Smooth muscle cell (in vitro differentiated cells): Measurements from ENCODE around the gene ZNF835. TPM values are rescaled to one million over a fixed set of nuclear protein-coding genes. Genes with fewer than 3 reads are reported as not detected.

ENCODE experiments used
- DNase-seq: peaks from one replicate; lab custom pipeline; 2025; ENCODE audit not compliant: unreplicated experiment; lab: John Stamatoyannopoulos, UW
- H2AFZ ChIP-seq: fragments of 200-600 bp; sonication (generic); 2 replicates; pipeline ENCODE4 v1.6.0; 2016; ENCODE audit warnings: antibody characterized with exemption, low read depth, mild to moderate bottlenecking
- H3F3A ChIP-seq: fragments of 200-600 bp; sonication (generic); 2 replicates; pipeline ENCODE4 v1.6.0; 2017; ENCODE audit warnings: antibody characterized with exemption, low read depth
- H3K27ac ChIP-seq: fragments of 200-600 bp; sonication (generic); 2 replicates; pipeline ENCODE4 v1.5.1; 2016; ENCODE audit warnings: low read depth, mild to moderate bottlenecking
- H3K27me3 ChIP-seq: fragments of 200-600 bp; sonication (generic); 2 replicates; pipeline ENCODE4 v1.6.1; 2016; ENCODE audit warnings: low read depth, mild to moderate bottlenecking
- H3K36me3 ChIP-seq: fragments of 200-600 bp; sonication (generic); 2 replicates; pipeline ENCODE4 v1.5.1; 2016; ENCODE audit warnings: low read depth
- H3K4me1 ChIP-seq: fragments of 200-600 bp; sonication (generic); 2 replicates; pipeline ENCODE4 v1.5.1; 2016; ENCODE audit warnings: low read depth
- H3K4me2 ChIP-seq: fragments of 200-600 bp; sonication (generic); 2 replicates; pipeline ENCODE4 v1.6.0; 2016; ENCODE audit warnings: mild to moderate bottlenecking
- H3K4me3 ChIP-seq: fragments of 200-600 bp; sonication (generic); 2 replicates; pipeline ENCODE4 v1.5.1; 2016; ENCODE audit warnings: mild to moderate bottlenecking
- H3K79me2 ChIP-seq: fragments of 200-600 bp; sonication (generic); 2 replicates; pipeline ENCODE4 v1.6.0; 2016; ENCODE audit warnings: low read depth, mild to moderate bottlenecking
- H3K9ac ChIP-seq: fragments of 200-600 bp; sonication (generic); 2 replicates; pipeline ENCODE4 v1.6.0; 2016; ENCODE audit warnings: low read depth
- H3K9me3 ChIP-seq: fragments of 200-600 bp; sonication (generic); replicated peaks from 2 replicates; pipeline ENCODE4 v1.5.1; 2016; ENCODE audit warnings: low read depth
- H4K20me1 ChIP-seq: fragments of 200-600 bp; sonication (generic); 2 replicates; pipeline ENCODE4 v1.6.0; 2016; ENCODE audit warnings: low read depth
- WGBS: methylation state at CpG from one replicate; pipeline ENCODE4 v1.1.7; 2016; ENCODE audit warnings: low lambda C conversion rate; 5-methylcytosine and 5-hydroxymethylcytosine counted together
- polyA plus RNA-seq: library from polyadenylated mRNA; unstranded; fragments of >200 nt; fragmentation: Nextera tagmentation; extraction: Ambion mirVana; gene quantifications from 2 replicates; pipeline ENCODE4 v1.2.1, GENCODE V29; 2016
- total RNA-seq: library from RNA; depleted of rRNA; stranded (reverse); fragments of >200 nt; gene quantifications from 2 replicates; pipeline ENCODE4 v1.2.3, GENCODE V29; 2014
- TF ChIP-seq, protein P1 (sequence below): fragments of 200-600 bp; sonication (generic); IDR thresholded peaks from 2 replicates; pipeline ENCODE4 v1.5.1; 2017; ENCODE audit warnings: borderline replicate concordance, mild to moderate bottlenecking, antibody characterized with exemption; ENCODE audit not compliant: insufficient read depth, poor library complexity, severe bottlenecking

The ZNF835 gene
- total and polyA plus RNA-seq, 2 experiments from 2014 or later: not detected

DNA sequence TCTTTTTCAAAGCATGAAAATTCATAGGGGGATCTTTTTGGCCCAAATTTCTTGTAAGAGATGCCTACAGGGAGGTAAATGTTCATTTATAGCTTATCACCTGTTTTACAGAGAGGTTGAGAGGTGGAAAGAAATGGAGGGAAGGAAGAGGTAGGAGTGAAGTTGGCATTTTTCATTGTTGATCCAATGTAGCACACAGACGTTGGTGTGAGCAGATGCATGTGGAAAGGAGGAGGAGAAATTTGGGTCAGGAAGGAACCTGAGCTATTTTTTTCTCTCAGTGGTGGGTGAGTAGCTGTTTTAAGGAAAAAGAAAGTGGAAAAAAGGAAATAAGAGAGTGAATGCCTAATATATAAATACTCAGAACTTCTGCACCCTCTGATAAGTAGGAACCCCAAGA lies 38.5 kb downstream of the ZNF835 start:
- TF ChIP-seq, protein P1, sequence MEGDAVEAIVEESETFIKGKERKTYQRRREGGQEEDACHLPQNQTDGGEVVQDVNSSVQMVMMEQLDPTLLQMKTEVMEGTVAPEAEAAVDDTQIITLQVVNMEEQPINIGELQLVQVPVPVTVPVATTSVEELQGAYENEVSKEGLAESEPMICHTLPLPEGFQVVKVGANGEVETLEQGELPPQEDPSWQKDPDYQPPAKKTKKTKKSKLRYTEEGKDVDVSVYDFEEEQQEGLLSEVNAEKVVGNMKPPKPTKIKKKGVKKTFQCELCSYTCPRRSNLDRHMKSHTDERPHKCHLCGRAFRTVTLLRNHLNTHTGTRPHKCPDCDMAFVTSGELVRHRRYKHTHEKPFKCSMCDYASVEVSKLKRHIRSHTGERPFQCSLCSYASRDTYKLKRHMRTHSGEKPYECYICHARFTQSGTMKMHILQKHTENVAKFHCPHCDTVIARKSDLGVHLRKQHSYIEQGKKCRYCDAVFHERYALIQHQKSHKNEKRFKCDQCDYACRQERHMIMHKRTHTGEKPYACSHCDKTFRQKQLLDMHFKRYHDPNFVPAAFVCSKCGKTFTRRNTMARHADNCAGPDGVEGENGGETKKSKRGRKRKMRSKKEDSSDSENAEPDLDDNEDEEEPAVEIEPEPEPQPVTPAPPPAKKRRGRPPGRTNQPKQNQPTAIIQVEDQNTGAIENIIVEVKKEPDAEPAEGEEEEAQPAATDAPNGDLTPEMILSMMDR: no peak
- WGBS: 37% methylated on average over 1 of the region's 1 CpG

DNA sequence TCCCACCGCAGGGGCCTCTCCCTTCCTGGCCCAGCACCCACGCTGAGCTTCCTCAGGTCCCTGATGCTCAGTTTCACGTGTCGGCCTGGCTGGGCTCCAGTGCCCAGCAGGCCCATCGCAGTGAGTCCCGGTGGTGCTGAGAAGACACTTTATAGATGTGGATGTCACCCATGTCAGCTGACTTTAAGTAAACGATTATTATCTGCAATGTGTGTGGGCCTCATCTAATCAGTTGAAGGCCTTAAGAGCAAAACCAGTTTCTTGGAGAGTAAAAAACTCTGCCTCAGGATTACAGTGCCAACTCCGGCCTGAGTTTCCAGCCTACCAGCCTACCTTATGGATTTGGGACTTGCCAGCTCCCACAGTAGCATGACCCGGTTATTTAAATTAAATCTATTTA lies 45.8 kb downstream of the ZNF835 start:
- Histone ChIP-seq H3K79me2 (no peaks in the 10 kb centered on the region), H2AFZ (no peak overlapping the region), H3F3A (no peaks in the 10 kb centered on the region), H3K27me3 (no peaks in the 10 kb centered on the region), H3K4me2 (no peak overlapping the region), H3K4me3 (no peak overlapping the region), H3K9me3 (peaks cover 8% of the 10 kb centered on the region), H3K36me3 (peaks cover 15% of the 10 kb centered on the region), H3K9ac (no peak overlapping the region), H4K20me1 (no peaks in the 10 kb centered on the region), H3K4me1 (no peaks in the 10 kb centered on the region), H3K27ac (no peak overlapping the region)
- WGBS: 96% methylated on average over 9 of the region's 9 CpGs
- no peak for DNase-seq
- TF ChIP-seq, protein P1: no peak

More for the DNA sequence above, 38.5 kb downstream of the ZNF835 start:
- Histone ChIP-seq H3K36me3 (no peaks in the 10 kb centered on the region), H3K4me2 (no peak overlapping the region), H4K20me1 (no peaks in the 10 kb centered on the region), H3K4me1 (no peaks in the 10 kb centered on the region), H3F3A (no peaks in the 10 kb centered on the region), H3K27me3 (no peaks in the 10 kb centered on the region), H3K79me2 (no peaks in the 10 kb centered on the region), H3K27ac (no peak overlapping the region), H3K9ac (no peak overlapping the region), H3K4me3 (no peak overlapping the region), H2AFZ (no peak overlapping the region), H3K9me3 (peaks cover 6% of the 10 kb centered on the region)
- DNase-seq: no peak

DNA sequence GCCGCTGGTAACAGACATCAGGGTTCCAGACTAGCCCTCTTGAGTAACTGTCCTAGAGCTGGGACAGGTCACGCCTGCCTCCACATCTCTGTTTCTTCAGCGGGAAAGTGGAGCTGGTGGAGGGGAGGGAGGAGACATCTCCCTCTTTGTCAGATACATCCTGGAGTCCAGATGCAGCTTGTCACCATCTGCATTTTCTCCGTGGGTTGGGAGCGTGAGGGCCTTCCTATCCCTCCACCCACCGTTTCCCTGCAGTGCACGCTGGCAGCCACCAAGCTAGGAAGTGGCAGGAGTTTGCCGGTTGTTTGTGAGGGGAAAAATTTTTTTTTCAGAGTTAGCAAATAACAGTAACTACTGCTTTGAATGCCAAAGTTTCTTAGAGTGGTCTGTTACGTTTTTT lies 48.6 kb downstream of the ZNF835 start:
- Histone ChIP-seq H3K4me3 (no peak overlapping the region), H3K9ac (no peak overlapping the region), H3K79me2 (peaks cover 5% of the 10 kb centered on the region), H4K20me1 (no peaks in the 10 kb centered on the region), H3K27ac (no peak overlapping the region), H3F3A (no peaks in the 10 kb centered on the region), H3K4me1 (no peaks in the 10 kb centered on the region), H2AFZ (no peak overlapping the region), H3K36me3 (peaks cover 16% of the 10 kb centered on the region), H3K4me2 (no peak overlapping the region), H3K27me3 (no peaks in the 10 kb centered on the region), H3K9me3 (peaks cover 8% of the 10 kb centered on the region)
- TF ChIP-seq, protein P1: no peak
- 98% methylated on average over 9 of the region's 9 CpGs for WGBS
- no peak for DNase-seq

DNA sequence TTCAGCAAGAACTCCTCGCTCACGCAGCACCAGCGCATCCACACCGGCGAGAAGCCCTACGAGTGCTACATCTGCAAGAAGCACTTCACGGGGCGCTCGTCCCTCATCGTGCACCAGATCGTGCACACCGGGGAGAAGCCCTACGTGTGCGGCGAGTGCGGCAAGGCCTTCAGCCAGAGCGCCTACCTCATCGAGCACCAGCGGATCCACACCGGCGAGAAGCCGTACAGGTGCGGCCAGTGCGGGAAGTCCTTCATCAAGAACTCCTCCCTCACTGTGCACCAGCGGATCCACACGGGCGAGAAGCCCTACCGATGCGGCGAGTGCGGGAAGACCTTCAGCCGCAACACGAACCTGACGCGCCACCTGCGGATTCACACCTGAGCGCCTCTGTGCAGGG lies 49.2 kb downstream of the ZNF835 start:
- WGBS: 98% methylated on average over 37 of the region's 37 CpGs
- H3K79me2 ChIP-seq: peaks cover 9% of the 10 kb centered on the region
- no peaks in the 10 kb centered on the region for H3K4me1 ChIP-seq
- no peaks in the 10 kb centered on the region for H4K20me1 ChIP-seq
- H3K27me3 ChIP-seq: no peaks in the 10 kb centered on the region
- H3K27ac ChIP-seq: no peak overlapping the region
- H3K36me3 ChIP-seq: peaks cover 19% of the 10 kb centered on the region
- no peaks in the 10 kb centered on the region for H3F3A ChIP-seq
- H3K9me3 ChIP-seq: peaks cover 8% of the 10 kb centered on the region
- H3K4me2 ChIP-seq: no peak overlapping the region
- no peak overlapping the region for H3K4me3 ChIP-seq
- TF ChIP-seq, protein P1: no peak
- no peak overlapping the region for H3K9ac ChIP-seq
- no peak overlapping the region for H2AFZ ChIP-seq
- DNase-seq: no peak
